Bronchial epithelial cell (primary cell): ENCODE measurements around the gene CARMIL1. TPM values are rescaled to one million over a fixed set of nuclear protein-coding genes. Genes with fewer than 3 reads are reported as not detected.
A peak's percentile ranks its signal among the peaks of the same experiment; 100 is the strongest.

Experiments
- DNase-seq: peaks from one replicate; pipeline ENCODE4 v3.0.0-alpha.2; 2010; ENCODE audit warnings: low read depth
- FAIRE-seq: peaks from 2 replicates; lab custom pipeline; 2011; peaks lifted over from hg19 to GRCh38; lab: Jason Lieb, UNC
- H3K27me3 ChIP-seq: 2 replicates; pipeline ENCODE4 v1.5.1; 2011; ENCODE audit warnings: low read length; ENCODE audit not compliant: control insufficient read depth, insufficient read depth
- H3K36me3 ChIP-seq: 2 replicates; pipeline ENCODE4 v1.5.1; 2011; ENCODE audit warnings: low read length; ENCODE audit not compliant: control insufficient read depth, insufficient read depth
- H3K4me3 ChIP-seq: 2 replicates; pipeline ENCODE4 v1.5.1; 2011; ENCODE audit warnings: mild to moderate bottlenecking, low read depth, low read length, control low read depth
- total RNA-seq: library from RNA; depleted of rRNA; stranded (reverse); fragments of >200 nt; gene quantifications from 2 replicates; pipeline ENCODE4 v1.2.1, GENCODE V29; 2014
- TF ChIP-seq, protein P1 (sequence below): IDR thresholded peaks from 2 replicates; pipeline ENCODE4 v1.5.1; 2011; ENCODE audit warnings: mild to moderate bottlenecking, moderate library complexity, low read length, control low read depth, inconsistent platforms; ENCODE audit not compliant: insufficient read depth, severe bottlenecking

Gene CARMIL1
- total RNA-seq, 1 donor from 2014 or later, result 12.1 TPM

- FAIRE-seq, result no peak
Measured at GRCh38 chr6:25277857-25278256, 1.3 kb upstream of the CARMIL1 start.

GRCh38 chr6:25278261-25278913 lies 787 bp upstream of the CARMIL1 start:
- H3K27me3 ChIP-seq, result no peaks in the 10 kb centered on the region
- H3K4me3 ChIP-seq, result peak overlapping the region; percentile 82
- no peak for DNase-seq
- TF ChIP-seq, protein P1, sequence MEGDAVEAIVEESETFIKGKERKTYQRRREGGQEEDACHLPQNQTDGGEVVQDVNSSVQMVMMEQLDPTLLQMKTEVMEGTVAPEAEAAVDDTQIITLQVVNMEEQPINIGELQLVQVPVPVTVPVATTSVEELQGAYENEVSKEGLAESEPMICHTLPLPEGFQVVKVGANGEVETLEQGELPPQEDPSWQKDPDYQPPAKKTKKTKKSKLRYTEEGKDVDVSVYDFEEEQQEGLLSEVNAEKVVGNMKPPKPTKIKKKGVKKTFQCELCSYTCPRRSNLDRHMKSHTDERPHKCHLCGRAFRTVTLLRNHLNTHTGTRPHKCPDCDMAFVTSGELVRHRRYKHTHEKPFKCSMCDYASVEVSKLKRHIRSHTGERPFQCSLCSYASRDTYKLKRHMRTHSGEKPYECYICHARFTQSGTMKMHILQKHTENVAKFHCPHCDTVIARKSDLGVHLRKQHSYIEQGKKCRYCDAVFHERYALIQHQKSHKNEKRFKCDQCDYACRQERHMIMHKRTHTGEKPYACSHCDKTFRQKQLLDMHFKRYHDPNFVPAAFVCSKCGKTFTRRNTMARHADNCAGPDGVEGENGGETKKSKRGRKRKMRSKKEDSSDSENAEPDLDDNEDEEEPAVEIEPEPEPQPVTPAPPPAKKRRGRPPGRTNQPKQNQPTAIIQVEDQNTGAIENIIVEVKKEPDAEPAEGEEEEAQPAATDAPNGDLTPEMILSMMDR, result no peak
- no peak for FAIRE-seq
- no peaks in the 10 kb centered on the region for H3K36me3 ChIP-seq

More at GRCh38 chr6:25277857-25278256, 1.3 kb upstream of the CARMIL1 start:
- Histone ChIP-seq H3K4me3 (no peak overlapping the region), H3K36me3 (no peaks in the 10 kb centered on the region), H3K27me3 (no peaks in the 10 kb centered on the region)
- TF ChIP-seq, protein P1, result no peak
- DNase-seq, result no peak

DNA sequence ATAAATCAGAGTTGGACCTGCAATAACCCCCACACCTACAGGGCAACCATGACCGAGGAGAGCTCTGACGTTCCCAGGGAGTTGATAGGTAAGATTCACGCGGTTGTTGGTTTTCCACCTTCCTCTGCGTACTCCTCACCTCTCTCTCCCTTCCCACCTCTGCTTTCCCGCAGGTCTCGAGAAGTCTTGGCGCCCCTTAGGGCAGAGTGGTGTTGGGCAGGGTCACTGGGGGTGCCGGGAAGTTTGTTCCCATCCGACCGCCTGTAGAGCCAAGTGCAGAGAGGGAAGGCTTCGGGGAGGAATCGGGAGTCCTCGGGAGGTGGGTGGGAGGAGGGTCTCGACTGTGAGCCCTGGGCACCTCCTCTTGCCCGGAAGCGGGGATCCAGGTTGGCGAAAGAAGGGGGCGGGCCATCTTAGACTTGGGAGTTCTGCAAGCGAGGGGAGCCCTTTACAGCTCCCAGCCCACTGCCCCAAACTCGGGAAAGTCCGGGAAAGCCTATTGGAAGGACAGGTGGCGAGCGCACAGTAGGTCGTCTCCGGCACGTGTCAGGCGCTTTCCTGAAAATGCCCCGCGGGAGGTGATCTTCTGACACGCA lies 672 bp downstream of the CARMIL1 start:
- Histone ChIP-seq H3K27me3 (no peaks in the 10 kb centered on the region), H3K4me3 (peak overlapping the region; percentile 82), H3K36me3 (no peaks in the 10 kb centered on the region)
- FAIRE-seq (no peak), DNase-seq (no peak)
- TF ChIP-seq, protein P1, result no peak

- DNase-seq (peak; percentile 52), FAIRE-seq (no peak)
- H3K36me3 ChIP-seq, result no peaks in the 10 kb centered on the region
- no peaks in the 10 kb centered on the region for H3K27me3 ChIP-seq
- TF ChIP-seq, protein P1, result no peak
- H3K4me3 ChIP-seq, result peak overlapping the region; percentile 82
Measured at GRCh38 chr6:25280344-25281074, 1.3 kb downstream of the CARMIL1 start.

- Histone ChIP-seq H3K36me3 (no peaks in the 10 kb centered on the region), H3K27me3 (no peaks in the 10 kb centered on the region), H3K4me3 (no peak overlapping the region)
- FAIRE-seq (no peak), DNase-seq (peak; percentile 86)
- TF ChIP-seq, protein P1, result no peak
Measured at GRCh38 chr6:25286891-25287290, 7.7 kb downstream of the CARMIL1 start.
